ENCODE results near the gene ACE.

The ACE gene

GRCh38 chr17:63483038-63483437 lies 6.2 kb downstream of the ACE start:
- POLR2A ChIA-PET: no interaction called here
- CTCF ChIA-PET: interaction anchor here (1.3 to 9.3 kb wide), 2 partner anchors 56 to 64 kb away, joined by 3 to 224 read pairs; no protein-coding TSS in a partner anchor
- no peak for TF ChIP-seq CTCF (IDR thresholded peaks at IDR 0.05; ENCODE audit: control extremely low read depth, extremely low read depth, low read depth, missing control alignments)
- no peak for DNase-seq (ENCODE audit: extremely low spot score)

- no peak for TF ChIP-seq CTCF (IDR thresholded peaks at IDR 0.05; ENCODE audit: control extremely low read depth, extremely low read depth, low read depth, missing control alignments)
- DNase-seq (ENCODE audit: extremely low spot score): no peak
- ChIA-PET CTCF (interaction anchor here (1.3 to 9.3 kb wide), 2 partner anchors 57 to 65 kb away, joined by 3 to 224 read pairs; no protein-coding TSS in a partner anchor), POLR2A (no interaction called here)
Observed at GRCh38 chr17:63483655-63484575, 7.1 kb downstream of the ACE start.

- ChIA-PET CTCF (interaction anchor here (1.4 to 1.5 kb wide), 2 partner anchors 61 to 80 kb away, joined by 3 to 7 read pairs; no protein-coding TSS in a partner anchor), POLR2A (no interaction called here)
- no peak for TF ChIP-seq CTCF (IDR thresholded peaks at IDR 0.05; ENCODE audit: control extremely low read depth, extremely low read depth, low read depth, missing control alignments)
- no peak for DNase-seq (ENCODE audit: extremely low spot score)
Observed at GRCh38 chr17:63486317-63487013, 9.6 kb downstream of the ACE start.

GRCh38 chr17:63487014-63487339 lies 10.1 kb downstream of the ACE start:
- no peak for DNase-seq (ENCODE audit: extremely low spot score)
- CTCF ChIA-PET: interaction anchor here (1.1 to 4.1 kb wide), 4 partner anchors 8 to 80 kb away, joined by 3 to 17 read pairs (median 6); no protein-coding TSS in a partner anchor

GRCh38 chr17:63488851-63489250 lies 12.0 kb downstream of the ACE start:
- CTCF ChIA-PET: interaction anchor here (1.4 to 4.1 kb wide), 2 partner anchors 10 to 63 kb away, joined by 3 to 17 read pairs; no protein-coding TSS in a partner anchor
- TF ChIP-seq CTCF (IDR thresholded peaks at IDR 0.05; ENCODE audit: control extremely low read depth, extremely low read depth, low read depth, missing control alignments): no peak
- POLR2A ChIA-PET: no interaction called here
- DNase-seq (ENCODE audit: extremely low spot score): no peak

More at GRCh38 chr17:63487014-63487339, 10.1 kb downstream of the ACE start:
- POLR2A ChIA-PET: no interaction called here
- no peak for TF ChIP-seq CTCF (IDR thresholded peaks at IDR 0.05; ENCODE audit: control extremely low read depth, extremely low read depth, low read depth, missing control alignments)

- no peak for DNase-seq (ENCODE audit: extremely low spot score)
- no peak for TF ChIP-seq CTCF (IDR thresholded peaks at IDR 0.05; ENCODE audit: control extremely low read depth, extremely low read depth, low read depth, missing control alignments)
- CTCF ChIA-PET: interaction anchor here (1.4 to 4.1 kb wide), 2 partner anchors 10 to 64 kb away, joined by 3 to 17 read pairs; no protein-coding TSS in a partner anchor
- POLR2A ChIA-PET: no interaction called here
Observed at GRCh38 chr17:63489291-63489690, 12.4 kb downstream of the ACE start.

All from GM10248 (cell line).